HepG2 (cell line): ENCODE measurements around the gene NUP214. TPM values are rescaled to one million over a fixed set of nuclear protein-coding genes. Genes with fewer than 3 reads are reported as not detected.

Experiments
- BRCA1 ChIP-seq: sonication (generic); formaldehyde crosslinking; IDR thresholded peaks from 2 replicates; pipeline ENCODE4 v1.4.0; 2020; ENCODE audit warnings: missing genetic modification reagents
- BRD4 ChIP-seq: sonication (generic); formaldehyde crosslinking; IDR thresholded peaks from 2 replicates; pipeline ENCODE4 v1.4.0; 2020; ENCODE audit warnings: missing genetic modification reagents
- FOXA1 ChIP-seq, 2 experiments: fragments of 450-650 bp in 1 of 2; sonication (generic) in 1 of 2; formaldehyde crosslinking in 1 of 2; IDR thresholded peaks; 2 replicates each; pipeline versions ENCODE4 v1.4.0 to v1.6.1; 2016 to 2020; ENCODE audit warnings: missing genetic modification reagents in 1 of 2
- HNRNPLL ChIP-seq: fragments of 200-400 bp; formaldehyde crosslinking; IDR thresholded peaks from 2 replicates; pipeline ENCODE4 v1.6.1; 2017; ENCODE audit warnings: mild to moderate bottlenecking, low read depth, low read length; ENCODE audit not compliant: poor library complexity, severe bottlenecking
- KLF16 ChIP-seq, 2 experiments: sonication (generic) in 1 of 2; formaldehyde crosslinking in 1 of 2; IDR thresholded peaks; 2 replicates each; pipeline versions ENCODE4 v1.6.1 to v1.8.0; 2016 to 2023; ENCODE audit warnings: missing genetic modification reagents in 2 of 2, missing compliant biosample characterization in 1 of 2
- KMT2B ChIP-seq: IDR thresholded peaks from 2 replicates; pipeline ENCODE4 v1.6.1; 2016; ENCODE audit warnings: missing genetic modification reagents, missing compliant biosample characterization
- NFIC ChIP-seq: IDR thresholded peaks from 2 replicates; pipeline ENCODE4 v1.6.1; 2012; ENCODE audit warnings: mild to moderate bottlenecking, low read length, inconsistent platforms
- POLR2A ChIP-seq, 2 experiments: IDR thresholded peaks; 2 replicates each; pipeline ENCODE4 v1.6.1; 2011; ENCODE audit warnings: low read depth in 2 of 2, low read length in 2 of 2, mild to moderate bottlenecking in 1 of 2, moderate library complexity in 1 of 2; ENCODE audit not compliant: insufficient read depth in 1 of 2
- RAD51 ChIP-seq: fragments of 450-650 bp; IDR thresholded peaks from 2 replicates; pipeline ENCODE4 v1.6.1; 2016; ENCODE audit warnings: borderline replicate concordance
- SNAI1 ChIP-seq: sonication (generic); formaldehyde crosslinking; IDR thresholded peaks from 2 replicates; pipeline ENCODE4 v1.5.0; 2020; ENCODE audit warnings: mild to moderate bottlenecking, missing genetic modification reagents, borderline replicate concordance
- SP1 ChIP-seq, 2 experiments: fragments of 450-650 bp in 1 of 2; sonication (generic) in 1 of 2; formaldehyde crosslinking in 1 of 2; IDR thresholded peaks; 2 replicates each; pipeline versions ENCODE4 v1.4.0 to v1.6.1; 2016 to 2020; ENCODE audit warnings: missing genetic modification reagents in 1 of 2
- SP2 ChIP-seq: sonication (generic); formaldehyde crosslinking; IDR thresholded peaks from 2 replicates; pipeline ENCODE4 v1.5.1; 2020; ENCODE audit warnings: mild to moderate bottlenecking, missing genetic modification reagents
- TEAD2 ChIP-seq: sonication (generic); formaldehyde crosslinking; IDR thresholded peaks from 2 replicates; pipeline ENCODE4 v1.9.0; 2021; ENCODE audit warnings: missing genetic modification reagents
- YEATS4 ChIP-seq: sonication (generic); formaldehyde crosslinking; IDR thresholded peaks from 2 replicates; pipeline ENCODE4 v1.4.0; 2020; ENCODE audit warnings: missing genetic modification reagents, borderline replicate concordance
- ZNF678 ChIP-seq: sonication (generic); formaldehyde crosslinking; IDR thresholded peaks from 2 replicates; pipeline ENCODE4 v1.4.0; 2020; ENCODE audit warnings: mild to moderate bottlenecking, missing genetic modification reagents
- ZNF749 ChIP-seq: sonication (generic); formaldehyde crosslinking; IDR thresholded peaks from 2 replicates; pipeline ENCODE4 v1.8.0; 2022; ENCODE audit warnings: mild to moderate bottlenecking, missing genetic modification reagents, moderate library complexity, borderline replicate concordance
- ZNF777 ChIP-seq: sonication (generic); formaldehyde crosslinking; IDR thresholded peaks from 2 replicates; pipeline ENCODE4 v1.4.0; 2020; ENCODE audit warnings: missing genetic modification reagents
- ZNF891 ChIP-seq: sonication (generic); formaldehyde crosslinking; IDR thresholded peaks from 2 replicates; pipeline ENCODE4 v1.5.0; 2020; ENCODE audit warnings: mild to moderate bottlenecking, missing genetic modification reagents
- polyA plus RNA-seq, 8 experiments: library from polyadenylated mRNA; depleted of rRNA in 3 of 8; stranded (reverse) in 7 of 8; unstranded in 1 of 8; fragments of >200 nt; fragmentation: Illumina TruSeq in 4 of 8; extraction: Trizol in 4 of 8; gene quantifications; 2 replicates each; pipeline versions ENCODE4 v1.2.1 to v1.2.3, GENCODE V29; 2011 to 2016; ENCODE audit warnings: low read depth in 4 of 8, missing spikeins in 1 of 8, mixed read lengths in 1 of 8; ENCODE audit not compliant: insufficient read depth in 1 of 8
- total RNA-seq, 5 experiments: library from RNA; depleted of rRNA; stranded (reverse); fragments of >200 nt; fragmentation: Illumina TruSeq; extraction: Trizol; gene quantifications; 2 replicates each; pipeline ENCODE4 v1.2.3, GENCODE V29; 2016; ENCODE audit warnings: low read depth in 1 of 5
- TF ChIP-seq, protein P1 (sequence below): sonication (generic); formaldehyde crosslinking; IDR thresholded peaks from 2 replicates; pipeline ENCODE4; 2020; ENCODE audit warnings: missing genetic modification reagents, mild to moderate bottlenecking, borderline replicate concordance
- TF ChIP-seq, protein P2 (sequence below): sonication (generic); formaldehyde crosslinking; IDR thresholded peaks from 2 replicates; pipeline ENCODE4 v1.5.1; 2020; ENCODE audit warnings: mild to moderate bottlenecking, moderate library complexity, missing genetic modification reagents
- TF ChIP-seq, protein P3 (sequence below): sonication (generic); formaldehyde crosslinking; IDR thresholded peaks from 2 replicates; pipeline ENCODE4 v1.4.0; 2020; ENCODE audit warnings: missing genetic modification reagents

Gene NUP214
- total and polyA plus RNA-seq, 2 of the 13 experiments (the other 11 are each of a cell fraction or from before 2014, with no cell fraction given): 8.4 to 16.0 TPM

DNA sequence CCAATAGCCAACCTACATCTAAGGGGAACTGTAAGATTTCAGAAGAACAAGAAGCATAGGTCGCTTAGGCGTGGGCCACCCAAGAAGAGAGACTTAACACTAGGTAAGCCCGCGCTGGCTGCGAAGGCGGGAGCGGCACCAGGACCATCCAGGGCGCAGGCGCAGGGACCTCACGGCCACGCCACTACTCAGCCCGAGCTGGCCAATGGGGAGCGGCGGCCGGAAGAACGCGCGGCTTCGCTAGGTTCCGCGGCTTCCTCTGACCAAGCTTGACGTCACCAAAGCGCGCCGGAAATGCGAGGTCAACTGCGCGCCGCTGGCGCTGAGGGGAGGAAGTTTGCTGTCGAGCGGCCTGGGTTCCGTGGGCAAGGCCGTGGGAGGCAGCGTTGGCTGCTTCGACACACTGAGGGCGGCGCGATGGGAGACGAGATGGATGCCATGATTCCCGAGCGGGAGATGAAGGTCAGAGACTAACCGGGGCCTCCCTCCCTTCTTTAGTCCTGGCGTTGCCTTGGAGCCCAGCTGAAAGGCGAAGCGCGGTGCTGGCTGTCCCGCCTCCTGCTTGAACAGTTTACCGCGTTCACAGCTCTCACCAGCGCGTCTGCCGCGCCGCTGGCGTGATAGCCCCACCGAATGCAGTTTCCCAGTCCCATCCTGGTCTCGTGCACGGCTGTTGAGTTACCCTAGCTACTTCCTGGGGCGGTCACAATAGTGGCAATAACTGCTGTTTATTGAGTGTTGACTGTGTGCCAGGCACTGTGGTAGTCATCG is at the start of gene NUP214 (continued):
- TF ChIP-seq FOXA1 (IDR thresholded peaks at IDR 0.05): no peak
- peak; percentile 73 for TF ChIP-seq FOXA1 (CRISPR knock-in tag; IDR thresholded peaks at IDR 0.05)
- TF ChIP-seq HNRNPLL: peak; percentile 59
- TF ChIP-seq YEATS4 (CRISPR knock-in tag): peak; percentile 87
- peak; percentile 83 for TF ChIP-seq SP2 (CRISPR knock-in tag)
- TF ChIP-seq, protein P1, sequence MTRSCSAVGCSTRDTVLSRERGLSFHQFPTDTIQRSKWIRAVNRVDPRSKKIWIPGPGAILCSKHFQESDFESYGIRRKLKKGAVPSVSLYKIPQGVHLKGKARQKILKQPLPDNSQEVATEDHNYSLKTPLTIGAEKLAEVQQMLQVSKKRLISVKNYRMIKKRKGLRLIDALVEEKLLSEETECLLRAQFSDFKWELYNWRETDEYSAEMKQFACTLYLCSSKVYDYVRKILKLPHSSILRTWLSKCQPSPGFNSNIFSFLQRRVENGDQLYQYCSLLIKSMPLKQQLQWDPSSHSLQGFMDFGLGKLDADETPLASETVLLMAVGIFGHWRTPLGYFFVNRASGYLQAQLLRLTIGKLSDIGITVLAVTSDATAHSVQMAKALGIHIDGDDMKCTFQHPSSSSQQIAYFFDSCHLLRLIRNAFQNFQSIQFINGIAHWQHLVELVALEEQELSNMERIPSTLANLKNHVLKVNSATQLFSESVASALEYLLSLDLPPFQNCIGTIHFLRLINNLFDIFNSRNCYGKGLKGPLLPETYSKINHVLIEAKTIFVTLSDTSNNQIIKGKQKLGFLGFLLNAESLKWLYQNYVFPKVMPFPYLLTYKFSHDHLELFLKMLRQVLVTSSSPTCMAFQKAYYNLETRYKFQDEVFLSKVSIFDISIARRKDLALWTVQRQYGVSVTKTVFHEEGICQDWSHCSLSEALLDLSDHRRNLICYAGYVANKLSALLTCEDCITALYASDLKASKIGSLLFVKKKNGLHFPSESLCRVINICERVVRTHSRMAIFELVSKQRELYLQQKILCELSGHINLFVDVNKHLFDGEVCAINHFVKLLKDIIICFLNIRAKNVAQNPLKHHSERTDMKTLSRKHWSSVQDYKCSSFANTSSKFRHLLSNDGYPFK: peak; percentile 94
- no peak for TF ChIP-seq TEAD2 (CRISPR knock-in tag)
- peak; percentile 70; the same call in 1 of the 2 replicates for TF ChIP-seq SNAI1 (CRISPR knock-in tag)
- no peak for TF ChIP-seq ZNF891 (CRISPR knock-in tag)
- no peak for TF ChIP-seq NFIC
- no peak for TF ChIP-seq BRCA1 (CRISPR knock-in tag)
- TF ChIP-seq SP1 (IDR thresholded peaks at IDR 0.05): no peak
- peak; percentile 89 for TF ChIP-seq SP1 (CRISPR knock-in tag; IDR thresholded peaks at IDR 0.05)
- peak; percentile 86 for TF ChIP-seq ZNF777 (CRISPR knock-in tag)
- peak; percentile 28 to 92; a peak in 2 of 4 replicates for TF ChIP-seq KLF16 (CRISPR knock-in tag; IDR thresholded peaks at IDR 0.05)
- TF ChIP-seq RAD51: no peak
- peak; percentile 92 to 95 for TF ChIP-seq POLR2A (IDR thresholded peaks at IDR 0.05; ENCODE audit: insufficient read depth in 1 of 2, low read depth in 2 of 2, low read length in 2 of 2)
- peak; percentile 88; the same call in 1 of the 2 replicates for TF ChIP-seq BRD4 (CRISPR knock-in tag)
- peak; percentile 66; the same call in 1 of the 2 replicates for TF ChIP-seq ZNF749 (CRISPR knock-in tag)
- TF ChIP-seq, protein P2, sequence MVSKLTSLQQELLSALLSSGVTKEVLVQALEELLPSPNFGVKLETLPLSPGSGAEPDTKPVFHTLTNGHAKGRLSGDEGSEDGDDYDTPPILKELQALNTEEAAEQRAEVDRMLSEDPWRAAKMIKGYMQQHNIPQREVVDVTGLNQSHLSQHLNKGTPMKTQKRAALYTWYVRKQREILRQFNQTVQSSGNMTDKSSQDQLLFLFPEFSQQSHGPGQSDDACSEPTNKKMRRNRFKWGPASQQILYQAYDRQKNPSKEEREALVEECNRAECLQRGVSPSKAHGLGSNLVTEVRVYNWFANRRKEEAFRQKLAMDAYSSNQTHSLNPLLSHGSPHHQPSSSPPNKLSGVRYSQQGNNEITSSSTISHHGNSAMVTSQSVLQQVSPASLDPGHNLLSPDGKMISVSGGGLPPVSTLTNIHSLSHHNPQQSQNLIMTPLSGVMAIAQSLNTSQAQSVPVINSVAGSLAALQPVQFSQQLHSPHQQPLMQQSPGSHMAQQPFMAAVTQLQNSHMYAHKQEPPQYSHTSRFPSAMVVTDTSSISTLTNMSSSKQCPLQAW (CRISPR knock-in tag): peak; percentile 88
- peak; percentile 98 for TF ChIP-seq KMT2B (CRISPR knock-in tag)
- no peak for TF ChIP-seq ZNF678 (CRISPR knock-in tag)
- TF ChIP-seq, protein P3, sequence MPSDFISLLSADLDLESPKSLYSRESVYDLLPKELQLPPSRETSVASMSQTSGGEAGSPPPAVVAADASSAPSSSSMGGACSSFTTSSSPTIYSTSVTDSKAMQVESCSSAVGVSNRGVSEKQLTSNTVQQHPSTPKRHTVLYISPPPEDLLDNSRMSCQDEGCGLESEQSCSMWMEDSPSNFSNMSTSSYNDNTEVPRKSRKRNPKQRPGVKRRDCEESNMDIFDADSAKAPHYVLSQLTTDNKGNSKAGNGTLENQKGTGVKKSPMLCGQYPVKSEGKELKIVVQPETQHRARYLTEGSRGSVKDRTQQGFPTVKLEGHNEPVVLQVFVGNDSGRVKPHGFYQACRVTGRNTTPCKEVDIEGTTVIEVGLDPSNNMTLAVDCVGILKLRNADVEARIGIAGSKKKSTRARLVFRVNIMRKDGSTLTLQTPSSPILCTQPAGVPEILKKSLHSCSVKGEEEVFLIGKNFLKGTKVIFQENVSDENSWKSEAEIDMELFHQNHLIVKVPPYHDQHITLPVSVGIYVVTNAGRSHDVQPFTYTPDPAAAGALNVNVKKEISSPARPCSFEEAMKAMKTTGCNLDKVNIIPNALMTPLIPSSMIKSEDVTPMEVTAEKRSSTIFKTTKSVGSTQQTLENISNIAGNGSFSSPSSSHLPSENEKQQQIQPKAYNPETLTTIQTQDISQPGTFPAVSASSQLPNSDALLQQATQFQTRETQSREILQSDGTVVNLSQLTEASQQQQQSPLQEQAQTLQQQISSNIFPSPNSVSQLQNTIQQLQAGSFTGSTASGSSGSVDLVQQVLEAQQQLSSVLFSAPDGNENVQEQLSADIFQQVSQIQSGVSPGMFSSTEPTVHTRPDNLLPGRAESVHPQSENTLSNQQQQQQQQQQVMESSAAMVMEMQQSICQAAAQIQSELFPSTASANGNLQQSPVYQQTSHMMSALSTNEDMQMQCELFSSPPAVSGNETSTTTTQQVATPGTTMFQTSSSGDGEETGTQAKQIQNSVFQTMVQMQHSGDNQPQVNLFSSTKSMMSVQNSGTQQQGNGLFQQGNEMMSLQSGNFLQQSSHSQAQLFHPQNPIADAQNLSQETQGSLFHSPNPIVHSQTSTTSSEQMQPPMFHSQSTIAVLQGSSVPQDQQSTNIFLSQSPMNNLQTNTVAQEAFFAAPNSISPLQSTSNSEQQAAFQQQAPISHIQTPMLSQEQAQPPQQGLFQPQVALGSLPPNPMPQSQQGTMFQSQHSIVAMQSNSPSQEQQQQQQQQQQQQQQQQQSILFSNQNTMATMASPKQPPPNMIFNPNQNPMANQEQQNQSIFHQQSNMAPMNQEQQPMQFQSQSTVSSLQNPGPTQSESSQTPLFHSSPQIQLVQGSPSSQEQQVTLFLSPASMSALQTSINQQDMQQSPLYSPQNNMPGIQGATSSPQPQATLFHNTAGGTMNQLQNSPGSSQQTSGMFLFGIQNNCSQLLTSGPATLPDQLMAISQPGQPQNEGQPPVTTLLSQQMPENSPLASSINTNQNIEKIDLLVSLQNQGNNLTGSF (CRISPR knock-in tag): no peak
